NCI-H187 treated with DMSO at 0.1 percent for 48 hours (cell line): ENCODE results near the gene RFNG.
A peak's percentile ranks its signal among the peaks of the same experiment; 100 is the strongest.

Source experiments
- DNase-seq: peaks from one replicate; lab custom pipeline; 2025; lab: John Stamatoyannopoulos, UW

Gene RFNG

GRCh38 chr17:82025401-82026107 lies 26.1 kb downstream of the RFNG start:
- DNase-seq = no peak

DNA sequence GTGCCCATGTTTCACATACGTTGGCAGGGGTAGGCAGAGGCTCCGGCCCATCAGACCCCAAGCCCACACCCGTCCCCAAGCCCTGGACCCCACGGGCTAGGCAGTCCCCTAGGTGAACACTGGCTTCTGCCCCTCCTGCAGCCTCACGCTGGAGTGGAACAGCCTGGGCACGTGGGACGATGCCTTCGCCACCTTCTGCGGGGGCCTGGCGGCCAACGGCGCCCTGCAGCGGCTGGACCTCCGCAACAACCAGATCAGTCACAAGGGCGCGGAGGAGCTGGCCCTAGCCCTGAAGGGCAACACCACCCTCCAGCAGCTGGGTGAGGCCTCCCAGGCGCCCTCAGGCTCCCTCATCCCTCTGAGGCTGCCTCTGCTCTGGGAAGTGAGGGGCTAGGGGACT lies 26.8 kb downstream of the RFNG start:
- DNase-seq = no peak

- DNase-seq = no peak
Measured at GRCh38 chr17:82023447-82024241, 28.0 kb downstream of the RFNG start.

DNA sequence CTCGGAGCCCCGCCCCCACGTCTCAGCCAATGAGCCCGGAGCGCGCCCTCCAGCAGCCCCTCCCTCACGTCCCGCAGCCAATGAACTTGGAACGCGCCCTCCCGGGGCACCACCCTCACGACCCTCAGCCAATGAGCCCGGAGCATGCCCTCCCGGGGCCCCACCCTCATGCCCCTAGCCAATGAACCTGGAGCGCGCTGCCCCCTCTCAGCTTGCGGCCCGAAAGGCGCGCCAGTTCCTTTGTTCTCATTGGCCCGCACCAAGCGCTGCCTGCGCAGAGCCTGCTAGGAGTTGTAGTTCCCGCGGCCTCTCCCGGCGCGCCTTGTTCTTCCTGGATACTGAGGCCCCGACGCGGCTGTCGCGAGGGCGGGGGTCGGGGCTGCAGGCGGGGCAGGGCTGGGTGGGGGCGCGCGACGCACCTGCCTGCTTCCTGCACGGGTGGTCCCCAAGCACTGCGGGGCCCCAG lies 28.6 kb downstream of the RFNG start, which contains the start of gene LRRC45:
TSS of gene LRRC45 (plus strand) at position 325 of the 466 bp plus-strand sequence. CDS start 339 bp downstream, outside the sequence.
- DNase-seq = peak; percentile 92

- DNase-seq = no peak
Measured at GRCh38 chr17:82022310-82022980, 29.2 kb downstream of the RFNG start, which contains the start of gene CENPX. CENPX (minus strand) TSS chr17:82022878; CDS start chr17:82022861, 17 bp downstream.

DNA sequence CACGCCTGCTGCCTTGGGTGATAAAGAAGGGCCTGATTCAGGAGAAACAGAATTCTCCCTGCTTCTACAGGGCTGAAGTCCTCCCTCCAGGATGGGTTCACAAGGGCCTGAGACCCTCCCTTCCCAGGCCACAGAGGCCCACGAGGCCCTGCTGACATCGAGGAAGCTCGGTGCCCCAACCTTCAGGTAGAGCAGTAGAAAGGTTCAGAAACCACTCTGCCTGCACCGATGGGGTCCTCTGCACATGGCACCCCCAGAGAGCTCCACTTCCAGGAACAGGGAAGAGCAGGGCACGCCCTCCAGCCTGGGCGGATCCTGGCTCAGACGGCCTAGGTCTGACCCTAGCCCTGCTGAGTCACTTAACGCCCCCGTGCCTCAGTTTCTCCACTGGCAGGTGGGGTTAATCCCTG lies 29.7 kb downstream of the RFNG start:
- DNase-seq = no peak

GRCh38 chr17:82021107-82021899 lies 30.3 kb downstream of the RFNG start:
- no peak for DNase-seq

DNA sequence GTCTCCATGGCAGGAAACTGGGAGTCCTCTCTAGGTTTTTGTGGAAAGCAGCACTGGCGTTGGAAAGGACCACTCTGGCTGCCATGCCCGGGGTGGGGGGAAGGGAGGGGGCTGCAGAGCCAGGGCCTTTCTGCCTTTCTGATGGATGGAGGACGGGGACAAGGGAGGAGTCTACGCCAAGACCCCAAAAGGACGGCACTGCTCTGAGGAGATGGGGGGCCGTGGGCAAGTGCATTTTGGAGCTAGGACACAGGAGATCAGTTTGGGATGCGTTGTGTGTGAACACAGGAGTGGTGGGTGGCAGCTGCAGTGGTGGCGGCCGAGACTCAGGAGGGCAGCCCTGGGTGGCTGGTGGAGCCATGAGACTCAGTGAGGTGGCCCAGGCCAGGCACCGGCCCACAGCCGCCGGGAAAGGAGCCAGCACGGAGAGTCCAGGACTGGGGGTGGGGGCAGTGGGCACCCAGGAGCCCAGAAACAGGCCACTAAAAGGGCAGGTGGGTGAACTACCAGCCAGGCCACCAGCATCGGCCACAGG lies 31.0 kb downstream of the RFNG start:
- DNase-seq = no peak

DNA sequence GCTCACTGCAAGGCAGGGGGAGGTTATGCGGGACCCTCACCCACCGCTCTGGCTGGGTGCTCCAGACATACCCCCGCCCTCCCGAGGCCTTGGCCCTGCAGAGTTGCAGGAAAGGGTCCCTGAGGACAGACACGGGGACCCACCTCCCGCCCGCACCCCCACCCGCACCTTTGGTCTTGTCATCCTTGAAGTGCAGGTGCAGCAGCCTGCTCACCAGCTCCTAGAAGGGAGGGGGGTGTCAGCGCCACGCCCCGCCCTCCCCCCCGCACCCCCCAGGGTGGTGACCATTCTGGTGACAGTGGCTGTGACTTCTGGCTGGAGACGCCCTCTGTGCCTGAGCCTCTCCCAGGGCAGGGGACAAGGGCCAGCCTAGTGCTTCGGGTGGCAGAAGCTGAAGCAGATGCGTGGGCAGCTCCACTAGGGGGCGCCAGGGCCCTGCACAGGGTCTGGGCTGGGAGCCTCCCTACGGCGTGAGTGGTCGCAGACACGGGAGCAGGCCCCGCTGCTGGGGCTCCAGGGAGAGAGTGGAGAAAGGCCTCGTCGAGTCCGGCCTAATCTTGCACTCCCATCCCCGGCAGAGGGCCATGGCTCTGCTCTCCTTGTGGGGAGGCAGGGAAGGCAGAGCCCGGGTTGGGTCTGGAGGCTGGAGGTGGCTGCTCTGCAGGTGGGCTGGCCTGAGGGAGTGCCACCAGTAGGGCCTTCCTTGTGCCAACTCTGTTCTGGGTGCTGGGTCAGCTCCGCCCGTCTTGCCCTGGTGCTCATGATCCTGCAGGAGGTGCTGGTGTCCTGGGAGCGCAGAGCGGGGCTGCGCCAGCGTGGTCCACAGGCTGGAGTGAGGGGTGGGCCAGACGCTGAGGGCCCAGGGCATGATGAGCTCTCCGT lies 31.7 kb downstream of the RFNG start:
- DNase-seq = no peak

- no peak for DNase-seq
Measured at GRCh38 chr17:82018989-82019689, 32.5 kb downstream of the RFNG start.

GRCh38 chr17:82018152-82018988 lies 33.2 kb downstream of the RFNG start:
- no peak for DNase-seq

DNA sequence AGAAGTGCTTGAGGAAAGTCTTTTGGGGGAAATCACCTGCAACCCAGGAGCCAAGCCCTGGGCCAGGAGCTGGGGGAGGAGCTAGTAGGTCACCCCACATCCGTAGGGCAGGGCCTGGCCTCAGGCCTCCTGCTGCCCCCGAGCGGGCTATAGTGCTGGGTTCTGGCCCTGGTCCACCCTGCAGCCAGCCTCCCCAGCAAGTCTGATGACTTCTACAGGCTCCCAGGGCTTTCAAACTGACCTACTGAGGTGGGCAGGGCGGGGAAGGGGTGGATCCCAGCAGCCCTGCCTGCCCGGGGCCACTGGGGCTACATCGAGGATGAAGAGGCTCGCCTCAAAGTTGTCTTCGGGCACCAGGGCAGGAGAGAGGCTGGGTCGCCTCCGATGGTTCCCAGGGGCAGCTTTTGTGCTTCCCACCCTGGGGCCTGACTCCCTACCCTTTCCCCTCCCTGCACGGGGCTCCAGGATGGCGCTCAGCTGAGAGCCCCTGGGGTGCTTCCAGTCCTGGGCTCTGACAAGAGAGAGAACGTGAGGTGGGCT lies 33.9 kb downstream of the RFNG start:
- DNase-seq = no peak

DNA sequence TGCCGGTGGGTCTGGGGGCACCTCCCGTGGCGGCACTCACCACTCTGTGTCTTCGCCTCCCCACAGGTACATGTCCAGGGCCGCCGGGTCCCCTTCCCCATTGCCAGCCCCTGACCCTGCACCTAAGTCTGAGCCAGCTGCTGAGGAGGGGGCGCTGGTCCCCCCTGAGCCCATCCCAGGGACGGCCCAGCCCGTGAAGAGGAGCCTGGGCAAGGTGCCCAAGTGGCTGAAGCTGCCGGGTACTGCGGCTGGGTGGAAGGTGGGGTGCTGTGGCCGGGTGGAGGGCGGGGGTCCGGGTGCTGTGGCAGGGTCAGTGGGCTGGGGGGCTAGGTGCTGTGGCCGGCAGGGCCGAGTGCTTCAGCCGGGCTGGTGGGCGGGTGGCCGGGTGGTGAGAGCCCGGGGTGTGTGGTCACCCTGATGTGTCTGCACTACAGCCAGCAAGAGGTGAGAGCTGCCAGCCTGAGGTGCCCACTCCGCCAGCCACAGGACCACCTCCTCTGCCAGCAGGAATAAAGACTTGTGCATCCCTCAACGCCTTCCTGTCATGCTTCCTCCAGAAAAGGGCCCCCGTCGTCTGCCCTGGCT lies 34.6 kb downstream of the RFNG start:
- no peak for DNase-seq

DNA sequence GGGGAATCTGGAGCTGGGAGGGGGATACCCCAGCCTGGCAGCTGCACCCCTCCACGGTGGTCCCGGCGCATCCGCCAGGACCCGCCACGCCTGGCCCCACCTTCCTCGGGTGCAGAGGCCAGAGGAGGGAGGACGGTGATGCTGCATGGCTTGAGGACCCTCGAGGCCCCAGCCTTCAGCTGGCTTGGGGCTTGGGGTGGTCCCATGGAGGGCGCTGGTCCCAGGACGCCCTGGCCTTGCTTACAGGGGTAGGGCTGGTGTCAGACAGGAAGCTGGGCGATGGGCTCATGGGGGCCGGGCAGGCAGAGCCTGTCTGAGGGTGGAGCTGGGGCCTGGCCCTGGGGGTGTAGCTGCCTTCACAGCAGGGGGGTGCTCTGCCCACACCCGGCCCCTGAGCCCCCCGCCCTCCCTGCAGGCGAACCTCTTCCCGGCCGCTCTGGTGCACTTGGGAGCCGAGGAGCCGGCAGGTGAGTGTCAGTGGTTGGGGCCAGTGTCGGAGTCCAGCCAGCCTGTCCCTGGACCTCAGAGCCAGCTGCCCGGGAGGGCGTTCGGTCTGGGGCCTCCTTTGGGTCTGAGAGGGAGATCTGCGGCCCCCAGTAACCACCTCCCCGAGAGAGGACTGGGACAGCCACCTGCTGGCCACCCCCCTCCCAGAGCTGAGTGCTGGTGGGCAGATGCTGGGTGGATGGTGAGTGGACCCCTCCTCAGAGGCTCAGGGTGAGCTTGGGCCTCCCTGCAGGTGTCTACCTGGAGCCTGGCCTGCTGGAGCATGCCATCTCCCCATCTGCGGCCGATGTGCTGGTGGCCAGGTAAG lies 35.3 kb downstream of the RFNG start:
- no peak for DNase-seq

GRCh38 chr17:82015311-82015971 lies 36.2 kb downstream of the RFNG start:
- no peak for DNase-seq

- DNase-seq = no peak
Measured at GRCh38 chr17:82014971-82015310, 36.7 kb downstream of the RFNG start.

DNA sequence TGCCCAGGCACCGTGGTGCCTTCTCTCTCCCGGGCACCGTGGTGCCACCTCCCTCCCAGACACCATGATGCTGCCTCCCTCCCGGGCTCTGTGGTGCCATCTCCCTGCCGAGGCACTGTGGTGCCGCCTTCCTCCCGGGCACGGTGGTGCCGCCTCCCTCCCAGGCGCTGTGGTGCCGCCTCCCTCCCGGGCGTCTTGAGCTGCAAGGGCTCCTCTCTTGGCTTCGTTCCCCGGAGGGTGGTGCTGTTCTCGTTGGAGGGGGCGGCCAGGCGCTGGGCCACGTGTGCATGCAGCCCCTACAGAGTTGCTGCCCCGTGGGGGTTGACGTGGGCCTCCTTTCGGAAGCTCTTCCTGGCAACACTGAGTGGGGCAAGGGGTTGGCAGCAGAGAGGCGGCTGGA lies 37.2 kb downstream of the RFNG start:
- no peak for DNase-seq
